AG09309 (cell line): ENCODE measurements around the gene KIF21B.

Experiments used
- DNase-seq: peaks from one replicate; pipeline ENCODE4 v3.0.0-alpha.2; 2010; ENCODE audit warnings: low read depth
- H3K4me3 ChIP-seq: 2 replicates; pipeline ENCODE4 v1.5.1; 2011; ENCODE audit warnings: mild to moderate bottlenecking, low read depth, low read length, moderate library complexity; ENCODE audit not compliant: control insufficient read depth
- TF ChIP-seq, protein P1 (sequence below): IDR thresholded peaks from 2 replicates; pipeline ENCODE4 v1.5.1; 2011; ENCODE audit warnings: mild to moderate bottlenecking, low read depth, low read length, inconsistent platforms; ENCODE audit not compliant: insufficient read depth, control insufficient read depth; ENCODE audit errors: missing control alignments

KIF21B gene

DNA sequence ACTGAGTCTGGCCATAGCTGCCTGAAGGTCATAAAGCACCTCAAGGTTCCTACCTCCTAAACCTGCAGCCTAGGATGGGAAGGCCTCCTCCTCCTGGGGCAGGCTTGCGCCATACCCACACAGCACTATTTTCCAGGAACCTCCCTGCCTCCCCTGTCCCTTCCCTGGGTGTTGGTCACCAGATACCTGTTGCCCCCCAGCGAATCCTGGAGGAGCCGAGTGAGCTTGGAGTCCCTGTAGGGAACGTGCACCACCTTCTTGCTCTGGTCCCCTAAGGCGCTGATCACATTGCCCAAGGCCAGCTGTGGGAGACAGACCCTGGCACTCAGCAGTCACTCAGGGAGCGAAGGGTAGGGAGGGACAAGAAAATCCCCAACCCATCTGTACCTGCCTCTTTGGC, 19.4 kb downstream of the KIF21B start:
- DNase-seq, result no peak
- H3K4me3 ChIP-seq, result no peak overlapping the region
- TF ChIP-seq, protein P1, sequence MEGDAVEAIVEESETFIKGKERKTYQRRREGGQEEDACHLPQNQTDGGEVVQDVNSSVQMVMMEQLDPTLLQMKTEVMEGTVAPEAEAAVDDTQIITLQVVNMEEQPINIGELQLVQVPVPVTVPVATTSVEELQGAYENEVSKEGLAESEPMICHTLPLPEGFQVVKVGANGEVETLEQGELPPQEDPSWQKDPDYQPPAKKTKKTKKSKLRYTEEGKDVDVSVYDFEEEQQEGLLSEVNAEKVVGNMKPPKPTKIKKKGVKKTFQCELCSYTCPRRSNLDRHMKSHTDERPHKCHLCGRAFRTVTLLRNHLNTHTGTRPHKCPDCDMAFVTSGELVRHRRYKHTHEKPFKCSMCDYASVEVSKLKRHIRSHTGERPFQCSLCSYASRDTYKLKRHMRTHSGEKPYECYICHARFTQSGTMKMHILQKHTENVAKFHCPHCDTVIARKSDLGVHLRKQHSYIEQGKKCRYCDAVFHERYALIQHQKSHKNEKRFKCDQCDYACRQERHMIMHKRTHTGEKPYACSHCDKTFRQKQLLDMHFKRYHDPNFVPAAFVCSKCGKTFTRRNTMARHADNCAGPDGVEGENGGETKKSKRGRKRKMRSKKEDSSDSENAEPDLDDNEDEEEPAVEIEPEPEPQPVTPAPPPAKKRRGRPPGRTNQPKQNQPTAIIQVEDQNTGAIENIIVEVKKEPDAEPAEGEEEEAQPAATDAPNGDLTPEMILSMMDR, result no peak

DNA sequence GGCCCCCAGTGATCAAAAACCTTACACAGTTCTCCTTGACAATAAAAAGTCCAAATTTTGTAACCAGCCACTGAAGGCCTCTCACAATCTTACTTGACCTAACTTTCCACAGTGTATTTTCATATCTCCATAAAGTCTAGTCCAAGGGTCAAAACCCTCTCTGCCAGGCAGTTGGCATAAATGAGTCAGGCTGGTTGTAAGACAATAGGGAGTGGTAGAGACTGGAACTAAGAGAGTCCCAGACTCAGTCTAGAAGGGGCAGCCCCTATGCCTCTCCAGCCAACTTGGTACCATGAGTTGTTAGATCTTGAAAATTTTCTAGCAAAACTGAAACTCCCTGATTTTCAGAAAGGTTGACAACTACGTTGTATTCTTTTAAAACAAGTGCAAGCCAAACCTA, 21.0 kb downstream of the KIF21B start:
- no peak for DNase-seq
- no peak overlapping the region for H3K4me3 ChIP-seq
- TF ChIP-seq, protein P1, result no peak

DNA sequence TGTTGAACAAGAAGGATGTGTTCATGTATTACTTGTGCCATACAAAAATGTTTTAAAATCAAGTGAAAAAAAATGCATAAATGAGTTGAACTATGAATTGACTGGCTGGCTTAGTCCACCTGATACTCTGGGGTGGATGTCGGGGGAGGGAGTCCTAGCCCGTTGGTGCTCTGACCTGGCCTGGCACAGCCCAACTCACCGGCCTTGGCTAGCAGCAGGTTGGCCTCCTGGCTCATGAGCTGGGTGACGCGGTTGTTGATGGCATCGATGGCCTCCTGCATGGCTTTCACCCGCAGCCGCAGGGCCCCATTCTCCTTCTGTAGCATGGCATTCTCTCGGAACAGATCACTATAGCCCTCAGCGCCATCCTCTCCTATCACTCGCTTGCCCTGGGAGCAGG, 21.6 kb downstream of the KIF21B start:
- no peak overlapping the region for H3K4me3 ChIP-seq
- TF ChIP-seq, protein P1, result no peak
- no peak for DNase-seq

DNA sequence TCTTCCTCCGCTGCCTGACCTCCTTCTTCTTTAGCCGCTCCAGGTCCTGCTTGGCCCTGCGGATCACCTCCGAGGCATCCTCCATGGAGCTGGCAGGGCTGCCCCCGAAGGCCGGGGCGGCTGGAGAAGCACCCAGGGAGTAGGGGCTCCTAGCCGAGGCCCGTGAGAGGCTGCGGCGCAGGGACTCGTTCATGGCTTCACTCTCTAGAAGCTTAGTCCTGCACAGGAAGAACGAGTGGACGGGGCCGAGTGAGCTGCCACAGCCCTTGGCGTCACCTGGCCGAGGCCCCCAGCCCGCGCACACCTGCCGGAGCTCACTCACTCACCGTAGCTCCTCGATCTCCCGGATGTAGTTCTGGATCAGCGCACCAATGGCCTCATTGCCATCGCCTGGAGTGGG, 23.1 kb downstream of the KIF21B start:
- DNase-seq, result no peak
- TF ChIP-seq, protein P1, result no peak
- no peak overlapping the region for H3K4me3 ChIP-seq

DNA sequence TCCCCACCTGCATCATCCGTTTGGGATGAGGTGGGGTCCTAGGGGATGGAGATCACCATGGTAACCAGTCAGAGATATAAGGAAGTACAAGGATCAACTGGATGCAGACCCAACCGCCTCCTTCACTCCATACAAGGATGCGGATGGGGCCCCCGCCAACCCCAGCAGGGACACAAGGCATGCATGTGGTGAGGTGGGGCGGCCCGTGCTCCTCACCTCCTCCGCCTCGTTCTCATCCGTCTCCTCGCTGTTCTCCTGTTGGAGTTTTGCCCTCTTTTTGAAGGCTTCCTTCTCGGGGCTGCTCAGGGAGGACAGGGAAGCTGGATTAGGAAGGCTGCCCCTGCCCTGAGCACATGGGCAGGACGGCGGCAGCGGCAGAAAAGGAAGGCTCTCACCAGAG, 23.8 kb downstream of the KIF21B start:
- no peak for DNase-seq
- no peak overlapping the region for H3K4me3 ChIP-seq
- TF ChIP-seq, protein P1, result no peak

DNA sequence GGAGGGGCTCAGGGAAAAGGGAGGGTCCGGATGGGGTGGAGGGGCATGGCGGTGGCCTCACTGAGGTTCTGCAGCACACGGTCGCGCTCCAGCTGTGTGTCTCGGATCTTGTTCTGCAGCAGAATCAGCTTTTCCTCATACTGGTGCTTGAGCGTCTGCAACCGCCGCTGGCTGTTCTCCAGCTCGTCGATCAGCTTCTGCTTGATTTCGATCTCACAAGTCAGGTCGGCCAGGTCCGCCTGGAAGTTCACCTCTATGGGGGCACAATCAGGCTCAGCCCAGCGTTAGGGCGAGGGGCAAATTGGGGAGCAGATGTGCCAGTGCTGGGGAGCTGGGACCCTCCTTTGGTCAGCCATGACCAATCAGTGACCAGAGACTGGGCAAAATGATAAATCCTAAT, 25.2 kb downstream of the KIF21B start:
- DNase-seq, result no peak
- no peak overlapping the region for H3K4me3 ChIP-seq
- TF ChIP-seq, protein P1, result no peak

DNA sequence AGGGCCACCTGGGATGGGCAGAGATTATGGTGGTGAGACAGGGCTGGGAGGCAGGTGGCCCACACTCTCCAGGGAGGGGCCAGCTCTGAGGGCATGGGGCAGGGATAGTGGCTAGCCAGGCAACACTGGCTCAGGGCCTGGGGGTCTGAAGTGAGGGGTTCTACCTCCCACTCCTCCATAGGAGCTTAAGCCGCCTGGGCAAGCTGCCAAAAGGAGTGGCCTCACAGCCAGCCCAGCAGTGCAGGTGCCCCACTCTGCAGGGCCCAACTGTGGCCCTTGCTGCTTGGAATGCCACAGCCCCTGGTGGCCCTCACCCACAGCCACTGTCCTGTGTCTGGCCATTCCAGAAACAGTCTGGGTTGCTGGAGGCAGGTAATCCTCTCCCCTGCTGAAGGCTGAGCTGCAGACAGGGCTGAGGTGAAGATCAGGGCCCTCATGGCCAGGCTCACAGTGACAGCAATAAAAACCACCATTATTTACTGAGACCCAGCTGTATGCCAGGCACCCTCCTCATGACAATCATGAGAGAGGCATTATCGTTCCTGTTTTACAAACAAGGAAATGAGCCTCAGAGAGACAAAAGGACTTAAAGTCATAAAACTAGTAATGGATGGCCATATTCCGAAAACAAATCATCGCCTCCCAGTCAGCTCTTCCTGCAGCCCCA, 31.0 kb downstream of the KIF21B start:
- TF ChIP-seq, protein P1, result no peak
- DNase-seq, result no peak
- no peak overlapping the region for H3K4me3 ChIP-seq
